ENCODE data around the gene PXN. TPM values are rescaled to one million over a fixed set of nuclear protein-coding genes. Genes with fewer than 3 reads are reported as not detected.

Gene PXN
- total and polyA plus RNA-seq, 4 experiments from 2014 or later: 81.7 to 126 (median 112) TPM

DNA sequence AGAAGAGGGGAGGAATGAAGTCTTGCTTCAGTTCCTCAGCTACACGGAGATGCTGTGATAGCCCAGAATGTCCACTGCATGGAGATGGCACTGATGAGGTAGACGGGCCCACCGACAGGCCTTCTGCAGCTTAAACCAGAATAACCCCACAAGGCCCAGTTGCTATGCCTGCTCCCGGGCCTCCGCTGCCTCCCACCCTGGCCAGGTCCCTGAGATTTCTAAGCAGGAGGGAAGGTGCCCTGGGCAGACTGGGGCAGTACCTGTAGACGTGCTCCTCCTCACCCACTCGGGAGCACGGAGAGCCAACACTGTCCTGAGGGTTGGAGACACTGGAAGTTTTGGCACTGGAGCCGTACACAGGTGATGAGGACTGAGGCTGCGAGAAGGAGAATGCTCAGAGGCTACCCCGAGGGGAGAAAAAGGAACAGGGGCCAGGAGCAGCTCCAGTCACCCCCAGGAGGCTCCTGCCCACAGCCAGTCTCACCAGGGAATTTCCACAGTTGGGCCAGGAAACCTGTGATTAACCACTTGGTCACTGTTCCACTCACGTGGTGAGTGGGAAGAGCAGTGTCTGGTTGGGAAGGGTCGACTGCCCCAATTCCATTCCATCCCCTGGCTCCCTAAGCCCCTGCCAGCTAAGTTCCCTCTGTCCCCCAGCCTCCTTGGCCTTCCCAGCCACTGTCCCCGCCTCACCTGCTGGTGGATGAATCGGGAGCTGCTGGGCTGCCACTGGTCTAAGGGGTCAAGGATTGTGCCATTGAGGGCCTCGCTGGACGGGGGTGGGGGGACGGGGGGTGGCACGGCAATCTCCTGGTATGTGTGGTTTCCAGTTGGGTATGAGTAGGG is 41.8 kb downstream of the PXN start:
- Mint-ChIP-seq H3K27ac (peak overlapping the region in 2 of 7 donors; percentile 57 to 89), H3K4me3 (peak overlapping the region in 1 of 8 donors; percentile 6), H3K4me1 (peaks cover 24 to 39% (median 32%) of the 10 kb centered on the region in 4 donors), H3K9me3 (peaks cover 0 to 5% (median 0%) of the 10 kb centered on the region in 8 donors), H3K27me3 (no peaks in the 10 kb centered on the region), H3K36me3 (peaks cover 12 to 57% of the 10 kb centered on the region in 2 donors)
- DNase-seq: no peak
- no peak overlapping the region for H3K27ac ChIP-seq (ENCODE audit: low read depth, low read length)
- intact Hi-C loops (cut with micrococcal nuclease): no loop called here
- H3K27me3 ChIP-seq (ENCODE audit: insufficient read depth, low read length): no peaks in the 10 kb centered on the region
- peaks cover 37% of the 10 kb centered on the region for H3K4me1 ChIP-seq (ENCODE audit: insufficient read depth, low read length)
- POLR2A ChIA-PET (ENCODE audit: partially characterized antibody): interaction anchor here (9.9 to 12.6 kb wide), 3 partner anchors 25 to 68 kb away, joined by 177 to 338 read pairs (median 247); partner anchors contain the start of genes PXN, RNU4-1 and RNU4-2
- H3K4me3 ChIP-seq (ENCODE audit: low read length in 2 of 2): no peak overlapping the region
- peaks cover 60% of the 10 kb centered on the region for H3K36me3 ChIP-seq (ENCODE audit: insufficient read depth, low read length)
- H3K9me3 ChIP-seq (ENCODE audit: control insufficient read depth in 1 of 2, low read length in 2 of 2): no peaks in the 10 kb centered on the region
- CTCF ChIA-PET (ENCODE audit: partially characterized antibody): interaction anchor here (17.5 kb wide), 1 partner anchor 29 kb away, joined by 1075 read pairs; the partner anchor contains the start of gene PXN

DNA sequence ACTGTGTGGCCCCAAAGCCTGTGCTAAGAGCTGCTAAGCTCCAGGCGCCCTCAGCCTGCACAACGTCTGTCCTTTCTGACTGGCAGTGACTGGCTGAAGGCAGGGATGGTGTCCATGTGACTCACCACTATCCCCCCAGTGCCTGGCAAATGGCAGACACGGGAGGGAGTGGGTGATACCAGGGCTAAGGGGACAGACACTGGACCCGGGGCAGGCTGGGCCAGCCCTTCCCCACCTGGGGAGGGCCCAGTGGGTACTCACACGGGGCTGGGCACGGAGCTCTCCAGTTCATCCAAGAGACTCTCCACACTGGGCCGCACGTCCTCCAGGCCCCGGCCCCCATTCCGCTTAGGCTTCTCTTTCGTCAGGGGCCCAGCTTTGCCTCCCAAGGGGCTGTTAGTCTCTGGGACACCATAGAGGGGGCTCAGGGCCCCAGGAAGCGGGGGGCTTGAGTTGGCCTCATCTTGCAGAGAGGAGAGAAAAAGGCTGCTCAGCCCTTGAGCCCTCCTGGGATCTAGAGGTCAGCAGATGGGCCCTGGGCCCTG is 43.2 kb downstream of the PXN start:
- Histone ChIP-seq H3K27me3 (ENCODE audit: insufficient read depth, low read length) (no peaks in the 10 kb centered on the region), H3K27ac (ENCODE audit: low read depth, low read length) (no peak overlapping the region), H3K4me3 (ENCODE audit: low read length in 2 of 2) (no peak overlapping the region), H3K4me1 (ENCODE audit: insufficient read depth, low read length) (peaks cover 24% of the 10 kb centered on the region), H3K36me3 (ENCODE audit: insufficient read depth, low read length) (peaks cover 62% of the 10 kb centered on the region), H3K9me3 (ENCODE audit: control insufficient read depth in 1 of 2, low read length in 2 of 2) (no peaks in the 10 kb centered on the region)
- DNase-seq: no peak
- Mint-ChIP-seq H3K27ac (no peak overlapping the region), H3K36me3 (peaks cover 12 to 58% of the 10 kb centered on the region in 2 donors), H3K4me1 (peaks cover 14 to 25% (median 21%) of the 10 kb centered on the region in 4 donors), H3K27me3 (no peaks in the 10 kb centered on the region), H3K9me3 (peaks cover 0 to 5% (median 0%) of the 10 kb centered on the region in 8 donors), H3K4me3 (peak overlapping the region in 1 of 8 donors; percentile 17)
- ChIA-PET CTCF (ENCODE audit: partially characterized antibody) (interaction anchor here (2.2 to 17.5 kb wide), 2 partner anchors 21 to 31 kb away, joined by 9 to 1075 read pairs; partner anchors contain the start of genes PXN and RPLP0), POLR2A (ENCODE audit: partially characterized antibody) (interaction anchor here (1.2 to 12.6 kb wide), 3 partner anchors 12 to 40 kb away, joined by 3 to 338 read pairs (median 27); partner anchors contain the start of genes PXN and RPLP0)
- intact Hi-C loops (cut with micrococcal nuclease): no loop called here

DNA sequence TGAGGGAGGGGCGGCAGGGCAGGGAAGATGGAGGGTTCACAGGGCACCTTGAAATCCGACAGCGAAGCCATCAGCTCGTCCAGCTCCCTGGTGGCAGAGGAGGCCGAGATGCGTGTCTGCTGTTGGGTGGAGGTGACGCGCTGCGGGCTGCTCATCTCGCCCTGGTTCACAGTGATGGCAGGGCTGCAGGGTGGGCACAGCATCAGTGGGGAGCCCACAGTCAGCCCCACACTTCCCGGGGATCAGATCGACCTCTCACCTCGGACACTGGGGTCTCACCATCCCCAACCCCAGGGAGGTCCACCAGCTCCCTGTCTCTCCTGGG is 44.0 kb downstream of the PXN start:
- no peak overlapping the region for H3K27ac Mint-ChIP-seq
- H3K27ac ChIP-seq (ENCODE audit: low read depth, low read length): no peak overlapping the region
- peaks cover 68% of the 10 kb centered on the region for H3K36me3 ChIP-seq (ENCODE audit: insufficient read depth, low read length)
- intact Hi-C loops (cut with micrococcal nuclease): no loop called here
- peaks cover 12 to 56% of the 10 kb centered on the region in 2 donors for H3K36me3 Mint-ChIP-seq
- ChIA-PET CTCF (ENCODE audit: partially characterized antibody) (interaction anchor here (2.2 to 17.5 kb wide), 2 partner anchors 20 to 32 kb away, joined by 9 to 1075 read pairs; partner anchors contain the start of genes PXN and RPLP0), POLR2A (ENCODE audit: partially characterized antibody) (interaction anchor here (1.2 to 12.6 kb wide), 5 partner anchors 9 to 41 kb away, joined by 3 to 338 read pairs (median 5); partner anchors contain the start of genes PXN and RPLP0)
- H3K27me3 ChIP-seq (ENCODE audit: insufficient read depth, low read length): no peaks in the 10 kb centered on the region
- H3K4me1 ChIP-seq (ENCODE audit: insufficient read depth, low read length): peaks cover 17% of the 10 kb centered on the region
- H3K4me3 Mint-ChIP-seq: no peak overlapping the region
- no peaks in the 10 kb centered on the region for H3K9me3 ChIP-seq (ENCODE audit: control insufficient read depth in 1 of 2, low read length in 2 of 2)
- H3K4me3 ChIP-seq (ENCODE audit: low read length in 2 of 2): no peak overlapping the region
- DNase-seq: no peak
- H3K4me1 Mint-ChIP-seq: peaks cover 13 to 19% (median 15%) of the 10 kb centered on the region in 4 donors
- H3K27me3 Mint-ChIP-seq: no peaks in the 10 kb centered on the region
- H3K9me3 Mint-ChIP-seq: peaks cover 0 to 5% (median 0%) of the 10 kb centered on the region in 8 donors

DNA sequence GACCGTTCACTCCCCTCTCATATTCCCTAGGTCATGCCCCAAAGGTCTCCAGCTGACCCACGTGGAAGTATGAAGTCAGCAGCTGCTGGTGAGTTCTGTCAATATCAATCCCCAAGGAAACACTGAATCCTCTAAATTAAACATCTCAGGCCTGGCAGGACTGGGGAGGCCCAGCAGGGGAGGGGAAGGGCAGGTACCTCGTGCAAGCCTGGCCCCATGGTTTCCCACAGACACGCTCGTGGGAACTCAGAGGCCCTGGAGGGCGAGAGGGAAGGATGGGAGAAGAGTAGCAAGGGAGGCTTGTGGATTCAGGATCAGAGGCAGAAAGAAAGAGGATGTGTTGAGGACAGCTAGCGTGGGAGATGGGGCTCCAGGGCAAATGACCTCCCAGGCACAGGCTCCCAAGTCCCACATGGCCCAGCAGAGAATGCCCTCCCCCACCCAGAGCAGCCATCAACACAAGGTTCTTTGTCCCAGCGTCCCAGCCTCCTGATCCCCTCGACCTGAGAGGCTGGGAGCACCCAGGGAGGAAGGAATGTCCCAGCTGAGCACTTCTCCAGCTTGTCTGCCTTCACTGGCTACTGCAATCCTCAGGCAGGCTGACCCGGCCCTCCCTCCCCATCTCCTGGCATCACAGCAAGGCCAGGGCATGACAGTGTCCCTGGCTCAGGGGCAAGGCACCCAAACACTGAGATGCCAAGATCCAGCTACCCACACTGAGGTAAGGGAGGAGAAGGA is 44.5 kb downstream of the PXN start:
- Mint-ChIP-seq H3K9me3 (peaks cover 0 to 5% (median 0%) of the 10 kb centered on the region in 8 donors), H3K27ac (peak overlapping the region in 2 of 7 donors; percentile 36 to 52), H3K27me3 (no peaks in the 10 kb centered on the region), H3K4me1 (peaks cover 8 to 14% (median 10%) of the 10 kb centered on the region in 4 donors), H3K4me3 (no peak overlapping the region), H3K36me3 (peaks cover 12 to 55% of the 10 kb centered on the region in 2 donors)
- Histone ChIP-seq H3K4me3 (ENCODE audit: low read length in 2 of 2) (no peak overlapping the region), H3K9me3 (ENCODE audit: control insufficient read depth in 1 of 2, low read length in 2 of 2) (no peaks in the 10 kb centered on the region), H3K27ac (ENCODE audit: low read depth, low read length) (no peak overlapping the region), H3K4me1 (ENCODE audit: insufficient read depth, low read length) (peaks cover 12% of the 10 kb centered on the region), H3K36me3 (ENCODE audit: insufficient read depth, low read length) (peaks cover 68% of the 10 kb centered on the region), H3K27me3 (ENCODE audit: insufficient read depth, low read length) (no peaks in the 10 kb centered on the region)
- ChIA-PET CTCF (ENCODE audit: partially characterized antibody) (interaction anchor here (2.2 to 17.5 kb wide), 2 partner anchors 20 to 32 kb away, joined by 9 to 1075 read pairs; partner anchors contain the start of genes PXN and RPLP0), POLR2A (ENCODE audit: partially characterized antibody) (interaction anchor here (1.2 to 12.6 kb wide), 6 partner anchors 7 to 42 kb away, joined by 3 to 338 read pairs (median 8); partner anchors contain the start of genes PXN and RPLP0)
- DNase-seq: no peak
- intact Hi-C loops (cut with micrococcal nuclease): no loop called here

DNA sequence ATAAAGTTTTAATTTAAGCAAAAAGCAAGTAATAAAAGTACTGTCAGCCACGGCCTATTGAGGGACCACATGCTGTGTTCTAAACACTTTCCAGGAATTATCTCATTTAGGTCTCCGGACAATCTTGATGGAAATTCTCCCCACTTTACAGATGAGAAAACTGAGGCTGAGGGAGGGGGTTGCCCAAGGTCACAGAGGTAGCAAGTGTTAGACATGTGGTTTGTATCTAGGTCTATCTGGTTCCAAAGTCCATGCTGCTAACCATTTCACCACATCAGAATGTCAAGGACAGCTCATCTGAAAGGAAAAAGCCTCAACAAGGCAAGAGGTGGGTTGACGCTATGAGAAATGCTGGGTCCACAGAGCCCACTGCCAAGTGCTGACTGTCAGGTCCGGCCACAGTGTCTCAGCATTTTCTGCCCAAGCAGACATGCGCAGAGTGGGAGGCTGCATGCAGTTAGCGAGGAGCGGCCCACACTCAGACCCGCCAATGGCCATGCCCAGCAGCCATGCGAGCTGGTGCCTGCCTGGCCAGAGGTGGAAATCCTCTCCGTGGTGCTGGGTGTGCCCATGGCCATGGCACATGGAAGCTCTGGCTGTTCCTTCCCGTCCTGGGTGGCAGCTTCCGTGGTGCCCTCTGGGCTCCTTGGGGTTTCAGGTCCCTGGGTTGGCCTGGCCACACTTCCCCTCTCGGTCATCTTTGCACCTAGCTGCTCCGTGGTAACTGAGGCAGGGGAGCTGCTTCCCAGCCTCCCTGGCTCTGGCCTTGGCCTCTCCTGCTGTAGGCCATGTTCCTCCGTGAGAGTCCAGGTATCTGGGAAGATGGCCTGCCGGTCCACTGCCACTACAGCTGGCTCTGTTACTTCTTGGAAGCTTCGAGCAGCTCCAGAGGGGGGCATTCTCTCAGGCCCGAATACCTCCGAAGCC is 46.6 kb downstream of the PXN start:
- H3K4me1 Mint-ChIP-seq: peaks cover 0 to 4% (median 0%) of the 10 kb centered on the region in 4 donors
- Histone ChIP-seq H3K4me1 (ENCODE audit: insufficient read depth, low read length) (no peaks in the 10 kb centered on the region), H3K27ac (ENCODE audit: low read depth, low read length) (no peak overlapping the region), H3K36me3 (ENCODE audit: insufficient read depth, low read length) (peaks cover 83% of the 10 kb centered on the region), H3K27me3 (ENCODE audit: insufficient read depth, low read length) (no peaks in the 10 kb centered on the region), H3K4me3 (ENCODE audit: low read length in 2 of 2) (no peak overlapping the region), H3K9me3 (ENCODE audit: control insufficient read depth in 1 of 2, low read length in 2 of 2) (no peaks in the 10 kb centered on the region)
- H3K27ac Mint-ChIP-seq: peak overlapping the region in 1 of 7 donors; percentile 59
- H3K36me3 Mint-ChIP-seq: peaks cover 12 to 59% of the 10 kb centered on the region in 2 donors
- DNase-seq: no peak
- H3K4me3 Mint-ChIP-seq: no peak overlapping the region
- ChIA-PET POLR2A (ENCODE audit: partially characterized antibody) (interaction anchor here (0.8 to 3.3 kb wide), 5 partner anchors 9 to 72 kb away, joined by 3 to 27 read pairs (median 5); partner anchors contain the start of genes RNU4-2 and RPLP0), CTCF (ENCODE audit: partially characterized antibody) (interaction anchor here (0.7 to 17.5 kb wide), 4 partner anchors 10 to 34 kb away, joined by 3 to 1075 read pairs (median 13); partner anchors contain the start of gene PXN)
- no peaks in the 10 kb centered on the region for H3K27me3 Mint-ChIP-seq
- H3K9me3 Mint-ChIP-seq: peaks cover 0 to 5% (median 0%) of the 10 kb centered on the region in 8 donors
- intact Hi-C loops (cut with micrococcal nuclease): no loop called here

All from CD4-positive, alpha-beta memory T cell (primary cell).